ENCODE results near the gene MOV10L1. TPM values are rescaled to one million over a fixed set of nuclear protein-coding genes. Genes with fewer than 3 reads are reported as not detected.

MOV10L1 gene
- total and polyA plus RNA-seq, 9 of the 15 experiments (the other 6 are each of a cell fraction or from before 2014, with no cell fraction given): 0.06 to 0.43 (median 0.15) TPM

DNA sequence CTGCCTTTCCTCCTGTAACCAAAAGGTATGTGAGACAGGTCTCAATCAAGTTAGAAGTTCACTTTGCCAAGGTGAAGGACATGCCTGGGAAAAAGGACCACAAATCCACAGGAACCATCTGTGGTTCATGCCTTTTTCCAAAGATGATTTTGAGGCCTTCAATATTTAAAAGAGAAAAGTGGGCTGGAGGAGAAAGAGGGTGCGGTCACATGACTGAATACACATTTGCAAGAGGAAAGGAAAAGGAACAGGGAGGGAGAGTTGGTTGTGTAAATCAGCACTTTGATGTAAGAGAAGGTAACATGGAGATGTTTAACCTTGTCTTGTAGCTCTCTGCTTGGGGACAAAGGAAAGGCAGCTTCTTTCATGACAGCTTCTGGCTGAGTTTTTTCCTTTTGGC is 21.2 kb downstream of the MOV10L1 start:
- Histone ChIP-seq H3K4me2 (ENCODE audit: insufficient read depth, low read length) (no peak overlapping the region), H3K27me3 (ENCODE audit: control insufficient read depth in 2 of 2, insufficient read depth in 2 of 2, low read length in 2 of 2) (no peaks in the 10 kb centered on the region), H4K20me1 (replicated peaks; ENCODE audit: control insufficient read depth, insufficient read depth, low read length) (no peaks in the 10 kb centered on the region), H3K9ac (ENCODE audit: insufficient read depth in 1 of 2, low read depth in 2 of 2, low read length in 2 of 2) (no peak overlapping the region), H3K9me3 (replicated peaks; ENCODE audit: control insufficient read depth, insufficient read depth, low read depth, low read length) (no peaks in the 10 kb centered on the region), H2AFZ (ENCODE audit: low read depth, low read length) (0 out of 2 replicates have a peak overlapping the region, but pooled peaks have one; percentile 33), H3K4me1 (replicated peaks in 1 of 2; ENCODE audit: control insufficient read depth in 2 of 2, insufficient read depth in 2 of 2, low read length in 2 of 2) (peaks cover 0 to 24% of the 10 kb centered on the region in 2 experiments; a peak in 3 of 5 replicates), H3K79me2 (ENCODE audit: control insufficient read depth, insufficient read depth, low read length) (no peaks in the 10 kb centered on the region), H3K27ac (ENCODE audit: extremely low read depth, low read depth, low read length) (no peak overlapping the region), H3K9me1 (ENCODE audit: control insufficient read depth, insufficient read depth, low read length) (no peaks in the 10 kb centered on the region), H3K4me3 (no peak overlapping the region), H3K36me3 (ENCODE audit: control insufficient read depth, insufficient read depth, low read length) (no peaks in the 10 kb centered on the region)
- CTCF ChIA-PET (ENCODE audit: low intra/inter-chr PET ratio): no interaction called here
- ATAC-seq: no peak
- POLR2A ChIA-PET: interaction anchor here (0.6 to 1.0 kb wide), 2 partner anchors 15 to 232 kb away, joined by 3 read pairs; partner anchors contain the start of gene PPP6R2
- no TSS peak for BruUV-seq (replicated peaks)
- in situ Hi-C loops (cut with MboI): no loop called here
- DNase-seq (ENCODE audit: extremely low read depth in 1 of 4, low spot score in 3 of 4): no peak
- FAIRE-seq: no peak
- WGBS (ENCODE audit: insufficient coverage, low coverage, missing lambda C conversion rate): no CpG with 5 or more reads among the region's 1 CpG
- intact Hi-C loops (cut with micrococcal nuclease): no loop called here
- TF ChIP-seq CHCHD3 (CRISPR knock-in tag; IDR thresholded peaks at IDR 0.05): no peak
- TF ChIP-seq POLR3A (IDR thresholded peaks at IDR 0.05; ENCODE audit: borderline replicate concordance, extremely low read depth, insufficient read depth, insufficient read length): no peak
- TF ChIP-seq ZNF354B (CRISPR knock-in tag; IDR thresholded peaks at IDR 0.05): no peak
- TF ChIP-seq, protein P1, sequence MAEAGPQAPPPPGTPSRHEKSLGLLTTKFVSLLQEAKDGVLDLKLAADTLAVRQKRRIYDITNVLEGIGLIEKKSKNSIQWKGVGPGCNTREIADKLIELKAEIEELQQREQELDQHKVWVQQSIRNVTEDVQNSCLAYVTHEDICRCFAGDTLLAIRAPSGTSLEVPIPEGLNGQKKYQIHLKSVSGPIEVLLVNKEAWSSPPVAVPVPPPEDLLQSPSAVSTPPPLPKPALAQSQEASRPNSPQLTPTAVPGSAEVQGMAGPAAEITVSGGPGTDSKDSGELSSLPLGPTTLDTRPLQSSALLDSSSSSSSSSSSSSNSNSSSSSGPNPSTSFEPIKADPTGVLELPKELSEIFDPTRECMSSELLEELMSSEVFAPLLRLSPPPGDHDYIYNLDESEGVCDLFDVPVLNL (CRISPR knock-in tag; IDR thresholded peaks at IDR 0.05; ENCODE audit: low read depth): no peak
- TF ChIP-seq NFIC (IDR thresholded peaks at IDR 0.05): no peak
- TF ChIP-seq GTF2A2 (tag; IDR thresholded peaks at IDR 0.05): no peak
- no peak for TF ChIP-seq FUS (optimal IDR thresholded peaks at IDR 0.05; ENCODE audit: low read depth, low read length)
- TF ChIP-seq ZZZ3 (IDR thresholded peaks at IDR 0.05): no peak
- TF ChIP-seq HIVEP1 (CRISPR knock-in tag; IDR thresholded peaks at IDR 0.05): no peak
- TF ChIP-seq TCF7L2 (IDR thresholded peaks at IDR 0.05; ENCODE audit: low read depth, low read length): no peak
- TF ChIP-seq ZNF764 (CRISPR knock-in tag; IDR thresholded peaks at IDR 0.05; ENCODE audit: low read depth): no peak
- TF ChIP-seq, protein P2, sequence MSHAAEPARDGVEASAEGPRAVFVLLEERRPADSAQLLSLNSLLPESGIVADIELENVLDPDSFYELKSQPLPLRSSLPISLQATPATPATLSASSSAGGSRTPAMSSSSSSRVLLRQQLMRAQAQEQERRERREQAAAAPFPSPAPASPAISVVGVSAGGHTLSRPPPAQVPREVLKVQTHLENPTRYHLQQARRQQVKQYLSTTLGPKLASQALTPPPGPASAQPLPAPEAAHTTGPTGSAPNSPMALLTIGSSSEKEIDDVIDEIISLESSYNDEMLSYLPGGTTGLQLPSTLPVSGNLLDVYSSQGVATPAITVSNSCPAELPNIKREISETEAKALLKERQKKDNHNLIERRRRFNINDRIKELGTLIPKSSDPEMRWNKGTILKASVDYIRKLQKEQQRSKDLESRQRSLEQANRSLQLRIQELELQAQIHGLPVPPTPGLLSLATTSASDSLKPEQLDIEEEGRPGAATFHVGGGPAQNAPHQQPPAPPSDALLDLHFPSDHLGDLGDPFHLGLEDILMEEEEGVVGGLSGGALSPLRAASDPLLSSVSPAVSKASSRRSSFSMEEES (CRISPR knock-in tag; IDR thresholded peaks at IDR 0.05): peak; percentile 63
- TF ChIP-seq ZC3H11A (IDR thresholded peaks at IDR 0.05; ENCODE audit: low read depth, low read length): no peak
- TF ChIP-seq ZNF239 (CRISPR knock-in tag; IDR thresholded peaks at IDR 0.05): no peak
- TF ChIP-seq RAD51 (IDR thresholded peaks at IDR 0.05; ENCODE audit: borderline replicate concordance, low read depth): peak; percentile 61; the same call in 1 of the 2 replicates
- no peak for TF ChIP-seq HNRNPLL (IDR thresholded peaks at IDR 0.05; ENCODE audit: low read depth, low read length, poor library complexity, severe bottlenecking)
- no peak for TF ChIP-seq SMAD4 (CRISPR knock-in tag; conservative IDR thresholded peaks at IDR 0.05)
- TF ChIP-seq MIER1 (IDR thresholded peaks at IDR 0.05; ENCODE audit: low read depth): no peak
- TF ChIP-seq ZNF696 (CRISPR knock-in tag; conservative IDR thresholded peaks at IDR 0.05): no peak
- TF ChIP-seq ZNF431 (CRISPR knock-in tag; IDR thresholded peaks at IDR 0.05): no peak
- TF ChIP-seq GABPB1 (CRISPR knock-in tag; IDR thresholded peaks at IDR 0.05): no peak
- TF ChIP-seq NFE2L1 (tag; IDR thresholded peaks at IDR 0.05; ENCODE audit: borderline replicate concordance, low read depth): no peak
- no peak for TF ChIP-seq ZNF121 (CRISPR knock-in tag; conservative IDR thresholded peaks at IDR 0.05)
- no peak for TF ChIP-seq MCM3 (IDR thresholded peaks at IDR 0.05)
- TF ChIP-seq ZNF589 (CRISPR knock-in tag; IDR thresholded peaks at IDR 0.05; ENCODE audit: low read depth): no peak

All from K562 (cell line).